ELF-1 (cell line): ENCODE data around the gene FXYD3.
A peak's percentile ranks its signal among the peaks of the same experiment; 100 is the strongest.
"Not testable (repeated sequence)": the region's sequence is repeated elsewhere in the genome, so short reads cannot be mapped to it uniquely, and the experiment has no call there.

Source experiments
- DNase-seq: peaks from one replicate; pipeline ENCODE4 v3.0.0-alpha.2; 2016; ENCODE audit warnings: low read depth, low spot score

Gene FXYD3

GRCh38 chr19:35141837-35142605 lies 26.4 kb downstream of the FXYD3 start:
- no peak for DNase-seq

GRCh38 chr19:35142606-35143230 lies 27.1 kb downstream of the FXYD3 start:
- peak; percentile 62 for DNase-seq

GRCh38 chr19:35143231-35143715 lies 27.6 kb downstream of the FXYD3 start, which contains the start of gene FXYD7:
Gene FXYD7, plus strand, starts transcription at chr19:35143255. Its CDS starts 79 bp downstream, at chr19:35143334.
- no peak for DNase-seq

GRCh38 chr19:35143818-35144217 lies 28.2 kb downstream of the FXYD3 start:
- DNase-seq: no peak

GRCh38 chr19:35144259-35144599 lies 28.6 kb downstream of the FXYD3 start:
- DNase-seq: no peak

GRCh38 chr19:35144600-35145436 lies 29.2 kb downstream of the FXYD3 start:
- peak; percentile 84 for DNase-seq

GRCh38 chr19:35146746-35147459 lies 31.3 kb downstream of the FXYD3 start:
- no peak for DNase-seq

GRCh38 chr19:35149463-35149862 lies 33.8 kb downstream of the FXYD3 start:
- no peak for DNase-seq

- peak; percentile 39 for DNase-seq
Measured at GRCh38 chr19:35150445-35150844, 34.8 kb downstream of the FXYD3 start.

- DNase-seq: no peak
Measured at GRCh38 chr19:35151273-35152065, 35.8 kb downstream of the FXYD3 start.

- not testable (repeated sequence) for DNase-seq
Measured at GRCh38 chr19:35153129-35153522, 37.5 kb downstream of the FXYD3 start.

- DNase-seq: peak; percentile 60
Measured at GRCh38 chr19:35153701-35154524, 38.3 kb downstream of the FXYD3 start.

- peak; percentile 86 for DNase-seq
Measured at GRCh38 chr19:35154525-35155406, 39.1 kb downstream of the FXYD3 start, which contains the start of gene FXYD5. Gene FXYD5, plus strand, starts transcription at chr19:35154735. Its CDS starts 816 bp downstream, at chr19:35155551.

GRCh38 chr19:35155441-35155840 lies 39.8 kb downstream of the FXYD3 start:
- DNase-seq: no peak

- DNase-seq: no peak
Measured at GRCh38 chr19:35155981-35156672, 40.5 kb downstream of the FXYD3 start.

GRCh38 chr19:35156673-35157014 lies 41.0 kb downstream of the FXYD3 start:
- DNase-seq: no peak

GRCh38 chr19:35157431-35157830 lies 41.8 kb downstream of the FXYD3 start:
- no peak for DNase-seq

- no peak for DNase-seq
Measured at GRCh38 chr19:35159606-35160005, 44.0 kb downstream of the FXYD3 start.
